Measurements from ENCODE around the gene ERP27.

DNA sequence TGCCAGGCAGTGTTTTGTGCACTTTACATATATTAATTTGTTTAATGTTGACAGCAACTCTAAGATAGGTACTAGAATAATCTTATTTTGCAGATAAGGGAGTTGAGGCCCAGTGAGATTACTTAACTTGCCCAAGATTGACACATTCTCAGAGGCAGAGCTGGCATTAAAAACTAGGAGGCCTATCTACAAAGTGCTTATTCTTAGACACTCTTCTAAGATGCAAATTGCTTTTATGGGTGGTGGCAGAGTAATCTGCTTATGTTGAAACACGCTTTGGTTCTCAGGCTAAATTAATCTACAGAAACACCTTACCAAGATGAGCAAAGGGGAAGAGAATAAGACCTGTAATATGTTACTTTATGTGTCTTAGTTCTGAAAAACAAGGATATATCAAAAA, 59.8 kb downstream of the ERP27 start:
- TF ChIP-seq, protein P1, sequence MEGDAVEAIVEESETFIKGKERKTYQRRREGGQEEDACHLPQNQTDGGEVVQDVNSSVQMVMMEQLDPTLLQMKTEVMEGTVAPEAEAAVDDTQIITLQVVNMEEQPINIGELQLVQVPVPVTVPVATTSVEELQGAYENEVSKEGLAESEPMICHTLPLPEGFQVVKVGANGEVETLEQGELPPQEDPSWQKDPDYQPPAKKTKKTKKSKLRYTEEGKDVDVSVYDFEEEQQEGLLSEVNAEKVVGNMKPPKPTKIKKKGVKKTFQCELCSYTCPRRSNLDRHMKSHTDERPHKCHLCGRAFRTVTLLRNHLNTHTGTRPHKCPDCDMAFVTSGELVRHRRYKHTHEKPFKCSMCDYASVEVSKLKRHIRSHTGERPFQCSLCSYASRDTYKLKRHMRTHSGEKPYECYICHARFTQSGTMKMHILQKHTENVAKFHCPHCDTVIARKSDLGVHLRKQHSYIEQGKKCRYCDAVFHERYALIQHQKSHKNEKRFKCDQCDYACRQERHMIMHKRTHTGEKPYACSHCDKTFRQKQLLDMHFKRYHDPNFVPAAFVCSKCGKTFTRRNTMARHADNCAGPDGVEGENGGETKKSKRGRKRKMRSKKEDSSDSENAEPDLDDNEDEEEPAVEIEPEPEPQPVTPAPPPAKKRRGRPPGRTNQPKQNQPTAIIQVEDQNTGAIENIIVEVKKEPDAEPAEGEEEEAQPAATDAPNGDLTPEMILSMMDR (IDR thresholded peaks at IDR 0.05): no peak
- TF ChIP-seq EZH2phosphoT487 (IDR thresholded peaks at IDR 0.05) (no peak), EZH2 (IDR thresholded peaks at IDR 0.05) (no peak)

All from neural progenitor cell (in vitro differentiated cells).